A549 (cell line): ENCODE measurements around the gene PDXP. TPM values are rescaled to one million over a fixed set of nuclear protein-coding genes. Genes with fewer than 3 reads are reported as not detected.

Experiments
- ATAC-seq, 2 experiments: fragments of 200-7000 bp in 1 of 2; fragments of >200 bp in 1 of 2; cut with Nextera tagmentation in 1 of 2; cut with Tn5 transposase in 1 of 2; 3 replicates each; pipeline versions ENCODE4 v1.8.0 to v1.9.1; 2018 to 2020; ENCODE audit warnings: mild to moderate bottlenecking in 1 of 2, moderate library complexity in 1 of 2
- CTCF ChIA-PET: fragments of 300-600 bp; sonication (Branson Sonifier 250); formaldehyde crosslinking; extraction: SDS; loops from one replicate; lab custom pipeline; 2021; ENCODE audit warnings: antibody characterized with exemption, inconsistent platforms; lab: Yijun Ruan, JAX
- POLR2A ChIA-PET: fragments of 350-600 bp; formaldehyde crosslinking; extraction: SDS; loops from one replicate; lab custom pipeline; 2021; ENCODE audit warnings: antibody characterized with exemption, inconsistent platforms; lab: Yijun Ruan, JAX
- DNase-seq, 2 experiments: peaks; one replicate each; pipeline versions ENCODE4 v3.0.0 to v3.0.0-alpha.2; 2011 to 2016; ENCODE audit warnings: low read depth in 1 of 2, low spot score in 1 of 2
- FAIRE-seq: peaks from 2 replicates; lab custom pipeline; 2011; peaks lifted over from hg19 to GRCh38; lab: Jason Lieb, UNC
- H3K27ac ChIP-seq, 2 experiments: fragments of >200 bp; sonication (Bioruptor Twin); formaldehyde crosslinking; 3 replicates each; pipeline ENCODE4 v1.5.1; 2016 to 2017
- H3K4me1 ChIP-seq: fragments of >200 bp; sonication (Bioruptor Twin); formaldehyde crosslinking; 3 replicates; pipeline ENCODE4 v1.6.1; 2016
- H3K4me2 ChIP-seq: fragments of >200 bp; sonication (Bioruptor Twin); formaldehyde crosslinking; 3 replicates; pipeline ENCODE4 v1.6.1; 2016
- H3K4me3 ChIP-seq: fragments of >200 bp; sonication (Bioruptor Twin); formaldehyde crosslinking; 3 replicates; pipeline ENCODE4 v1.5.1; 2016
- H3K9me3 ChIP-seq: fragments of >200 bp; sonication (Bioruptor Twin); formaldehyde crosslinking; 3 replicates; pipeline ENCODE4 v1.6.1; 2016
- CBX8 ChIP-seq: fragments of 200-600 bp; sonication (generic); IDR thresholded peaks from 2 replicates; pipeline ENCODE4 v1.6.1; 2016
- CHD2 ChIP-seq: fragments of 150-350 bp; IDR thresholded peaks from 2 replicates; pipeline ENCODE4 v1.6.1; 2014; ENCODE audit warnings: low read length; ENCODE audit not compliant: partially characterized antibody
- CHD4 ChIP-seq: fragments of 200-600 bp; sonication (generic); IDR thresholded peaks from 2 replicates; pipeline ENCODE4 v1.6.1; 2016; ENCODE audit warnings: antibody characterized with exemption, mild to moderate bottlenecking, borderline replicate concordance
- EHMT2 ChIP-seq: fragments of 200-600 bp; sonication (generic); IDR thresholded peaks from 2 replicates; pipeline ENCODE4 v1.6.1; 2016; ENCODE audit warnings: antibody characterized with exemption, low read depth, mild to moderate bottlenecking, moderate library complexity
- FOSL2 ChIP-seq, 2 experiments: fragments of 450-650 bp in 1 of 2; fragments of >200 bp in 1 of 2; sonication (Bioruptor Twin) in 1 of 2; formaldehyde crosslinking; IDR thresholded peaks; 2 replicates each; pipeline versions ENCODE4 v1.5.0 to v1.6.1; 2016 to 2020; ENCODE audit warnings: mild to moderate bottlenecking in 1 of 2, moderate library complexity in 1 of 2
- FOXS1 ChIP-seq: fragments of 250-450 bp; sonication (Bioruptor Pico); IDR thresholded peaks from 2 replicates; pipeline ENCODE4 v1.5.0; 2020; ENCODE audit warnings: mild to moderate bottlenecking, moderate library complexity
- HDAC2 ChIP-seq: fragments of 200-600 bp; sonication (generic); IDR thresholded peaks from 2 replicates; pipeline ENCODE4 v1.6.1; 2016
- HMGXB4 ChIP-seq: fragments of 250-450 bp; sonication (Bioruptor Pico); IDR thresholded peaks from 2 replicates; pipeline ENCODE4 v1.5.0; 2021; ENCODE audit warnings: mild to moderate bottlenecking, moderate library complexity, borderline replicate concordance
- HOXA7 ChIP-seq: fragments of 250-450 bp; sonication (Bioruptor Pico); IDR thresholded peaks from 2 replicates; pipeline ENCODE4 v1.5.0; 2020; ENCODE audit warnings: mild to moderate bottlenecking, moderate library complexity
- KDM1A ChIP-seq: fragments of 200-600 bp; sonication (generic); IDR thresholded peaks from 2 replicates; pipeline ENCODE4 v1.6.1; 2016; ENCODE audit warnings: low read depth, mild to moderate bottlenecking
- MAFK ChIP-seq: fragments of 450-650 bp; IDR thresholded peaks from 2 replicates; pipeline ENCODE4 v1.6.1; 2014; ENCODE audit not compliant: partially characterized antibody
- MYC ChIP-seq: IDR thresholded peaks from 2 replicates; pipeline ENCODE4 v1.6.1; 2012; ENCODE audit warnings: mild to moderate bottlenecking, inconsistent platforms, low read length, improper control_type of control experiment, borderline replicate concordance
- NPAS2 ChIP-seq: fragments of 250-450 bp; sonication (Bioruptor Pico); IDR thresholded peaks from 2 replicates; pipeline ENCODE4 v1.8.0; 2022; ENCODE audit warnings: mild to moderate bottlenecking, moderate library complexity, borderline replicate concordance
- PHF8 ChIP-seq: fragments of 200-600 bp; sonication (generic); IDR thresholded peaks from 2 replicates; pipeline ENCODE4 v1.6.1; 2016; ENCODE audit warnings: low read depth, mild to moderate bottlenecking, antibody characterized with exemption, moderate library complexity, borderline replicate concordance
- RFX5 ChIP-seq: fragments of 450-650 bp; IDR thresholded peaks from 2 replicates; pipeline ENCODE4 v1.7.1; 2014; ENCODE audit warnings: antibody characterized with exemption, mild to moderate bottlenecking, moderate library complexity
- RNF2 ChIP-seq: fragments of 200-600 bp; sonication (generic); IDR thresholded peaks from 2 replicates; pipeline ENCODE4 v1.6.1; 2016; ENCODE audit warnings: low read depth, mild to moderate bottlenecking, antibody characterized with exemption, moderate library complexity, borderline replicate concordance
- TFCP2L1 ChIP-seq: fragments of 250-450 bp; sonication (Bioruptor Pico); IDR thresholded peaks from 2 replicates; pipeline ENCODE4 v1.5.0; 2021; ENCODE audit warnings: mild to moderate bottlenecking
- ZNF302 ChIP-seq: fragments of 250-450 bp; sonication (Bioruptor Pico); IDR thresholded peaks from 2 replicates; pipeline ENCODE4 v1.9.0; 2021; ENCODE audit warnings: inconsistent platforms, mild to moderate bottlenecking, moderate library complexity
- WGBS: methylation state at CpG from one replicate; pipeline ENCODE4 v1.1.6; 2017; ENCODE audit errors: missing lambda C conversion rate; 5-methylcytosine and 5-hydroxymethylcytosine counted together
- polyA plus RNA-seq, 4 experiments: library from polyadenylated mRNA; depleted of rRNA in 3 of 4; stranded (reverse); fragments of >200 nt; fragmentation: RNase III in 1 of 4; extraction: RNeasy Plus Mini Kit Qiagen cat#74134 plus additional on column Dnase treatment in 1 of 4; gene quantifications; 2 replicates in 3 of 4; 3 replicates in 1 of 4; pipeline ENCODE4 v1.2.3, GENCODE V29; 2011 to 2017
- TF ChIP-seq, protein P1 (sequence below): fragments of 450-650 bp; IDR thresholded peaks from 2 replicates; pipeline ENCODE4 v1.6.1; 2014; ENCODE audit warnings: antibody characterized with exemption
- TF ChIP-seq, protein P2 (sequence below): IDR thresholded peaks from 2 replicates; pipeline ENCODE4 v1.6.1; 2012
- TF ChIP-seq, protein P3 (sequence below): fragments of >200 bp; sonication (Bioruptor Twin); formaldehyde crosslinking; IDR thresholded peaks from 3 replicates; pipeline ENCODE4 v1.6.1; 2016

Gene PDXP
- polyA plus RNA-seq, 2 of the 4 experiments (the other 2 are of a cell fraction): 11.5 to 13.1 TPM

DNA sequence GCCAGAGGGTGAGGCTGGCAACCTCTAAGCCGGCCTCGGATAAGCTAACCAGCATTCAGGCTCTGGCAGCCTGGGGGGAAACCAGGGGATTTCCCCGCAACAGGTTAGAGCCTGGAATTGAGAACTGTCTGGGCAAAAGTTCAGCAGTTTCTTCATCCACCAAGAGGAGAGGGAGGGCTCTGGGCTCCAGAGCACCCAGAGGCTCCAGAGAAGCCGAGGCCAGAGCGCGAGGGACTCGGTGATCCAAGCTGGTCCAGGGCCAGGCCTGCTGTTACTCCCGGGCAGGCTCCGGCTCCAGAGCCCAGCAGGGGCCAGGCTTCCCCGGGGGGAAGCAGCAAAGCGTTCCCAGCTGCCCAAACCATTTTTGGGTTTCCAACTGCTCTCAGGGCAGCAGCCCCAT lies 32.4 kb upstream of the PDXP start:
- ATAC-seq (no peak), DNase-seq (no peak), FAIRE-seq (no peak)
- TF ChIP-seq EHMT2 (no peak), RFX5 (no peak), TFCP2L1 (CRISPR knock-in tag) (no peak), HDAC2 (no peak), PHF8 (no peak), HMGXB4 (CRISPR knock-in tag) (no peak), ZNF302 (CRISPR knock-in tag) (no peak), FOXS1 (CRISPR knock-in tag) (no peak), RNF2 (no peak), MAFK (no peak), CBX8 (no peak), FOSL2 (IDR thresholded peaks at IDR 0.05) (no peak), FOSL2 (CRISPR knock-in tag; IDR thresholded peaks at IDR 0.05) (no peak), NPAS2 (CRISPR knock-in tag) (no peak), KDM1A (no peak)
- TF ChIP-seq, protein P1, sequence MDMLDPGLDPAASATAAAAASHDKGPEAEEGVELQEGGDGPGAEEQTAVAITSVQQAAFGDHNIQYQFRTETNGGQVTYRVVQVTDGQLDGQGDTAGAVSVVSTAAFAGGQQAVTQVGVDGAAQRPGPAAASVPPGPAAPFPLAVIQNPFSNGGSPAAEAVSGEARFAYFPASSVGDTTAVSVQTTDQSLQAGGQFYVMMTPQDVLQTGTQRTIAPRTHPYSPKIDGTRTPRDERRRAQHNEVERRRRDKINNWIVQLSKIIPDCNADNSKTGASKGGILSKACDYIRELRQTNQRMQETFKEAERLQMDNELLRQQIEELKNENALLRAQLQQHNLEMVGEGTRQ: no peak
- TF ChIP-seq, protein P2, sequence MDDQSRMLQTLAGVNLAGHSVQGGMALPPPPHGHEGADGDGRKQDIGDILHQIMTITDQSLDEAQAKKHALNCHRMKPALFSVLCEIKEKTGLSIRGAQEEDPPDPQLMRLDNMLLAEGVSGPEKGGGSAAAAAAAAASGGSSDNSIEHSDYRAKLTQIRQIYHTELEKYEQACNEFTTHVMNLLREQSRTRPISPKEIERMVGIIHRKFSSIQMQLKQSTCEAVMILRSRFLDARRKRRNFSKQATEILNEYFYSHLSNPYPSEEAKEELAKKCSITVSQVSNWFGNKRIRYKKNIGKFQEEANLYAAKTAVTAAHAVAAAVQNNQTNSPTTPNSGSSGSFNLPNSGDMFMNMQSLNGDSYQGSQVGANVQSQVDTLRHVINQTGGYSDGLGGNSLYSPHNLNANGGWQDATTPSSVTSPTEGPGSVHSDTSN: no peak
- ChIA-PET CTCF (interaction anchor here (0.8 to 11.4 kb wide), 3 partner anchors 16 to 55 kb away, joined by 3 to 129 read pairs (median 7); partner anchors contain the start of gene SH3BP1), POLR2A (no interaction called here)
- WGBS: 85% methylated on average over 9 of the region's 11 CpGs
- Histone ChIP-seq H3K9me3 (no peaks in the 10 kb centered on the region), H3K4me2 (no peak overlapping the region), H3K4me3 (no peak overlapping the region), H3K4me1 (no peaks in the 10 kb centered on the region), H3K27ac (no peak overlapping the region)

DNA sequence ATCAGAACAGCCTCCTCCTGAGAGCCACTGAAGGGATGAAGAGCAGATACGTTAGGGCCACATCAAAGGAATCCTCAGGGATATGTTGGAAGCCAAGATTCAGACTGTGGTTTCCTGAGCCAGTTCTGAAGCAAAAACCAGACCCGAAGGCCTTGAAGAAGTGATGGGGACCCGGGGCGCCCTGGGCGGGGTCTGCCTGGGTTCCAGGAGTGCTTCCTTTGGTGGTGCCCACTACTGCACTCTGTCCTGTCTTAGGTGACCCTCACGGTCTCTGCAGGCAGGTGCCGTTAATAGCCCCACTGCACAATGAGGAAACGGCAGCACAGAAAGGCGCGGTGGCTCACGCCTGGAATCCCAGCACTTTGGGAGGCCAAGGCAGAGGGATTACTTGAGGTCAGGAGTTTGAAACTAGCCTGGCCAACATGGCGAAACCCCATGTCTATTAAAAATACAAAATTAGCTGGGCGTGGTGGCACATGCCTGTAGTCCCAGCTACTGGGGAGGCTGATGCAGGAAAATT lies 31.9 kb upstream of the PDXP start:
- no peaks in the 10 kb centered on the region for H3K4me1 ChIP-seq
- no peak overlapping the region for H3K4me2 ChIP-seq
- DNase-seq (no peak), ATAC-seq (no peak), FAIRE-seq (no peak)
- H3K9me3 ChIP-seq: no peaks in the 10 kb centered on the region
- WGBS: 89% methylated on average over 11 of the region's 13 CpGs
- no peak overlapping the region for H3K27ac ChIP-seq
- TF ChIP-seq, protein P3, sequence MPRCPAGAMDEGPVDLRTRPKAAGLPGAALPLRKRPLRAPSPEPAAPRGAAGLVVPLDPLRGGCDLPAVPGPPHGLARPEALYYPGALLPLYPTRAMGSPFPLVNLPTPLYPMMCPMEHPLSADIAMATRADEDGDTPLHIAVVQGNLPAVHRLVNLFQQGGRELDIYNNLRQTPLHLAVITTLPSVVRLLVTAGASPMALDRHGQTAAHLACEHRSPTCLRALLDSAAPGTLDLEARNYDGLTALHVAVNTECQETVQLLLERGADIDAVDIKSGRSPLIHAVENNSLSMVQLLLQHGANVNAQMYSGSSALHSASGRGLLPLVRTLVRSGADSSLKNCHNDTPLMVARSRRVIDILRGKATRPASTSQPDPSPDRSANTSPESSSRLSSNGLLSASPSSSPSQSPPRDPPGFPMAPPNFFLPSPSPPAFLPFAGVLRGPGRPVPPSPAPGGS: no peak
- TF ChIP-seq HOXA7 (no peak), CHD2 (no peak), RNF2 (no peak), CHD4 (no peak), FOXS1 (CRISPR knock-in tag) (no peak), PHF8 (no peak), MYC (no peak)
- POLR2A ChIA-PET: no interaction called here
- CTCF ChIA-PET: interaction anchor here (0.8 to 11.4 kb wide), 7 partner anchors 9 to 165 kb away, joined by 3 to 129 read pairs (median 4); partner anchors contain the start of gene SH3BP1
- no peak overlapping the region for H3K4me3 ChIP-seq
